Measurements from ENCODE around the gene ETFRF1.

ETFRF1 gene, protein sequence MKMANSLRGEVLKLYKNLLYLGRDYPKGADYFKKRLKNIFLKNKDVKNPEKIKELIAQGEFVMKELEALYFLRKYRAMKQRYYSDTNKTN

DNA sequence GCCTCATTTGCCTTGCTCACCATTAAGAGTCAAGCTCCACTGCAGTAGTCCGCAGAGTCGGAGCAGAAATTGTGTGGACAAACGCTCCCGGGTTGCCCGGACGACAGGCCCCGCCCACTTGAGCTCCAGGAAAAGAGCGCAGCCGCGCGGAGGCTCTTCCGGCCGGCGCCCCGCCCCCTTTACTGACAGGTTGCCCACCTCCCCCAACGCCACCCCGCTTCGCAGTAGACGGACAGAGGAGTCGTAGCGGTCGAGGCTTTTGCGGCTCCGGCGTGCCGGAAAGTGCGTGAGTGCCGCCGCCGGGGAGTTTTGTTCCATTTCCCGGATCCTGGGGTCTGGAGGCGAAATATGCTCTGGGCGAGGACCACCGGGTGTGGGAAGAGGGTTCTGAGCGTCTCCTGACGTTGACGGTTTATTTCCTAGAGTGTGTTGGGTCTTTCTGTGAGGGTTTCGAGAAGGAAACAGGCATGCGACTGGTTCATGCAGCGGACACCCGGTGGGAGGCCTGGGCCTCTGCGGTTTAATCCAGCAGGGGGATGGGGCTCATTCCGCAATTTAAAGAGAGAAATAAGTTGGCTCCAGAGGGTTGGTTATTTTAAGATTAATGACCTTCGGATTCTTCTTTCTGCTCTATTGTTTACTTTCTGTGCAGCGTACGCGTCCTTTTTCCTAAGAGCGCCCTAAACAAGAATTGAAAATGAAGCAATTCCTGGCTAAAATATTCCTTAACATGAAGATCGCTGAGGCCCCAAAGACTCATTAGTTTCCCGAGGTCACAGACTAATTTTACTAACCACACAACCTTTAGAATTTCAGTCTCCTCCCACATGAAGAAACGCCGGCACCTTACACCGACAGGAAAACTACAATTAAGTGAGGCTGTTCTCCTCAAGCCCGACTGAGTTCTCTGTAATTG, at the start of gene ETFRF1, which contains the start of gene DNAI7:
TSS of gene ETFRF1 (plus strand) at position 182 of the 916 bp plus-strand sequence. CDS start 8,720 bp downstream, outside the sequence.
TSS of gene DNAI7 (minus strand) at position 105 of the 916 bp plus-strand sequence. CDS start at position 23, 82 bp downstream.
- Mint-ChIP-seq H3K36me3 (ENCODE audit: low read depth) (peaks cover 17% of the 10 kb centered on the region), H3K27ac (peak within 1 kb of the TSS; percentile 96), H3K27me3 (no peaks in the 10 kb centered on the region), H3K4me1 (ENCODE audit: low read depth) (peaks cover 17% of the 10 kb centered on the region), H3K4me3 (peak within 1 kb of the TSS; percentile 91), H3K9me3 (no peaks in the 10 kb centered on the region)
- intact Hi-C loops (cut with micrococcal nuclease): loop anchor here (1.0 kb wide), 1 partner anchor 143 kb away; a partner anchor contains a TSS

DNA sequence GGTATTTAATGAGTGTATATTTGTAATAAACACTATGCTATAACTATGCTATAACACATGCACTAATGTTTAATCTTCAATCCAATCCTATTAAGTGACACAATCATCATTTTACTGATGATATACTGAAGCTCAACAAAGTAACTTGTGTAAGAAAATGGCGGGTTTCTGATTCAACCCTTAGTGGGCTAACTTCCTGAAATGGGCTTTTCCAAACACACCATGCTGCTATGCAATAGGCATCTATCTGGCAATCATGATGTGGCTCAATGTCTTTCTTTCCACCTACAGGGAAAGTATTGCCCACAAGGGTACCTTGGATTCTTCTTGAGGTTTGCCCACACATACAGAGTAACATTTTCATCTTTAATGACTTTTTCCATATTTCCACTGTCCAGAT, 48.4 kb upstream of the ETFRF1 start:
- Mint-ChIP-seq H3K36me3 (ENCODE audit: low read depth) (no peaks in the 10 kb centered on the region), H3K27ac (no peak overlapping the region), H3K27me3 (peaks cover 1% of the 10 kb centered on the region), H3K4me3 (no peak overlapping the region), H3K9me3 (no peaks in the 10 kb centered on the region), H3K4me1 (ENCODE audit: low read depth) (peaks cover 5% of the 10 kb centered on the region)
- intact Hi-C loops (cut with micrococcal nuclease): no loop called here

DNA sequence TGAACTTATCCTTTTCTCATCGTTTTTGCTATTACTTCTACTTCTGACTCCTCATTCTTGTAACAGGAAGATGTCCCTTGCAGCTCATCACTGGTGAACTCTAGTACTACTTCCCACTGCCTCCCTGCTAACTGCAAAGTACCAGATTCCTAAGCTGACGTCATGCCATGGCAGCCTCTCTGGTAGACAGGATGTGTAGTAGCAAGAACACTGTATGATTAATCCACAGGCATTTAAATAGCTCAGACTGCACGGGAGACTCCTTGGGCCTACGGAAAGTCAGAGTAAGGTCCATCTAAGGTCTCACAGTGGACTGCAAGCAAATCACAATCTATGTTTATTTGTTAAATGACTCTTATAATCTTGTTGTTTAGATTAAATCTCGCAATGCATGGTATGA, 43.6 kb upstream of the ETFRF1 start:
- intact Hi-C loops (cut with micrococcal nuclease): loop anchor here (5.0 kb wide), 1 partner anchor 869 kb away; no protein-coding TSS in a partner anchor
- H3K4me3 Mint-ChIP-seq: no peak overlapping the region
- H3K36me3 Mint-ChIP-seq (ENCODE audit: low read depth): no peaks in the 10 kb centered on the region
- H3K27ac Mint-ChIP-seq: no peak overlapping the region
- peaks cover 1% of the 10 kb centered on the region for H3K27me3 Mint-ChIP-seq
- H3K9me3 Mint-ChIP-seq: no peaks in the 10 kb centered on the region
- peaks cover 5% of the 10 kb centered on the region for H3K4me1 Mint-ChIP-seq (ENCODE audit: low read depth)

DNA sequence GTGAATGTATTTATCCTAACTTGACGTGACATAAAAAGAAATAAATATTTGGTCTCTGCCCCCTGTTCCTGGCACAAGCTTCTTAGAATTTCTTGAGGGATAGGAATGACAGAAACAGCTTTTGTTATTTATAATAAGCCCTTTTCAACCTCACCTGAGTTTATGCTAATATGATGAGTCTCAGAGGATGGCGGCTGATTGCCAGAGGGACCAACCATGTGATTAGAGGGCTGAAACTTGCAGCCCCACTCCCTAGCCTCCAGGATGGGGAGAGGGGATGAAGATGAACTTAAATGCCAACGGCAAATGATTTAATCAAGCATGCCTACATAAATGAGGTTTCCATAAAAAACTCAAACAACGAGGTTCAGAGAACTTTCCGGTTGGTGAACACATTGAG, 43.0 kb upstream of the ETFRF1 start:
- intact Hi-C loops (cut with micrococcal nuclease): loop anchor here (5.0 kb wide), 1 partner anchor 870 kb away; no protein-coding TSS in a partner anchor
- Mint-ChIP-seq H3K4me1 (ENCODE audit: low read depth) (peaks cover 5% of the 10 kb centered on the region), H3K9me3 (no peaks in the 10 kb centered on the region), H3K36me3 (ENCODE audit: low read depth) (no peaks in the 10 kb centered on the region), H3K27ac (no peak overlapping the region), H3K4me3 (no peak overlapping the region), H3K27me3 (peaks cover 1% of the 10 kb centered on the region)

DNA sequence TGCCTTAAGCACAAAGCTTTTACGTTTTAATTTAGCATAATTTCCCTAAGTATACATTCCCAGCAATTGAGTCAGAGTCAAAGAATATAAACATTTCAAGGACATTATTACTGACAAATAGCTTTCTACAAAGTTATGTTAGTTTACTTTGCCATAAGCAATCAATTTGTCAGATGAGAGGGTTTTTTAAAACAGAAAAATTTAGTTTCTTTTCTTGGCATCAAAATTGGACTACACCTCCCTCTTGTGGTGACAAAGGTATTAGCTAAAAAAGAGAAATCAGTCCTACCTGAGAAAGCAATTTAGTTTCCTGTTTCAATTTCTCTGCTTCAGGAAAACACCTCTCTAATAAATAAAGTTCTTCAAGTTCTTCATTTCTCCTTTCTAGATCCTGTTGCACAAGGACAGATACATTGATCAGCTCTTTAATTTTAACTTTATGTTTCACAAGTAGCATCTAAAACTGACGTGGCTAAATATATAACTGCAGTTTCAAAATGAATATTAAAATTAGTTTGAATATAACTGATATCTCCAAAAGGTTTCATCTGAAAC, 39.9 kb upstream of the ETFRF1 start:
- no peak overlapping the region for H3K4me3 Mint-ChIP-seq
- intact Hi-C loops (cut with micrococcal nuclease): no loop called here

DNA sequence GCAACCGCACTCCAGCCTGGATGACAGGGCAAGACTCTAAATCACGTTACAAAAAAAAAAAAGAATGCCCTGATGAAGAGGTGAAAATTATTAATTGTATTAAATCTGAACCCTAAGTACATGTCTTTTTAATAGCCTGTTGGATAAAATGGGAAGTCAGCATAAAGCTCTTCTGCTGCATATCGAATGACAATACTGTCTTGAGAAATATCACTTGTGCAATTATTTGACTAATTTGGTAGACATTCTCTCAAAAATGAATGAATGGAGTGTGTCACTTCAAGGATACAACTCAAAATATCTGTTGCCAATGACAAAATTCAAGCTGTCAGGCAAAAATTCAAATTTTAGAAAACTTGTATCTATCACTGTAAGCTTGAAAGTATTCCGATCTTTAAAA, 39.0 kb upstream of the ETFRF1 start:
- H3K27me3 Mint-ChIP-seq: peaks cover 3% of the 10 kb centered on the region
- H3K27ac Mint-ChIP-seq: no peak overlapping the region
- H3K4me1 Mint-ChIP-seq (ENCODE audit: low read depth): peaks cover 5% of the 10 kb centered on the region
- H3K9me3 Mint-ChIP-seq: no peaks in the 10 kb centered on the region
- no peaks in the 10 kb centered on the region for H3K36me3 Mint-ChIP-seq (ENCODE audit: low read depth)
- intact Hi-C loops (cut with micrococcal nuclease): no loop called here
- no peak overlapping the region for H3K4me3 Mint-ChIP-seq

More for the DNA sequence above, 39.9 kb upstream of the ETFRF1 start:
- Mint-ChIP-seq H3K9me3 (no peaks in the 10 kb centered on the region), H3K27me3 (no peaks in the 10 kb centered on the region), H3K4me1 (ENCODE audit: low read depth) (peaks cover 5% of the 10 kb centered on the region), H3K36me3 (ENCODE audit: low read depth) (no peaks in the 10 kb centered on the region), H3K27ac (no peak overlapping the region)

DNA sequence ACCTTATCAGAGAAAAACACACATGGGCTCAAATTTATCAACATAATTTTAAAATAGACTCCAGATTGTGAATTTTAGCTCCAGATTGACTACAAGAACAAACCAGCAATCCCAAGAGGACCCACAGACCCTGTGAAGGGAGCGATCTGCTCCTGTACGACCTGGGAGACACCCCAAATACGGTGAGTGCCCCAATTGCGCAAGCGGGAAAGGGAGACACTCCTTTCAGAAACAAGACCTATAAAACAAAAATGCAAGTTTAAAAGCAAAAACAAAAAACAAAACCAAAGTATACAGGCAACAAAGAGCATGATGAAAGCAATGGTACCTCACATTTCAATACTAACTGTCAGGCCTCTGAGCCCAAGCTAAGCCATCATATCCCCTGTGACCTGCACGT, 32.2 kb upstream of the ETFRF1 start:
- Mint-ChIP-seq H3K9me3 (no peaks in the 10 kb centered on the region), H3K27me3 (peaks cover 3% of the 10 kb centered on the region), H3K4me3 (no peak overlapping the region), H3K4me1 (ENCODE audit: low read depth) (no peaks in the 10 kb centered on the region), H3K36me3 (ENCODE audit: low read depth) (no peaks in the 10 kb centered on the region), H3K27ac (no peak overlapping the region)
- intact Hi-C loops (cut with micrococcal nuclease): no loop called here

DNA sequence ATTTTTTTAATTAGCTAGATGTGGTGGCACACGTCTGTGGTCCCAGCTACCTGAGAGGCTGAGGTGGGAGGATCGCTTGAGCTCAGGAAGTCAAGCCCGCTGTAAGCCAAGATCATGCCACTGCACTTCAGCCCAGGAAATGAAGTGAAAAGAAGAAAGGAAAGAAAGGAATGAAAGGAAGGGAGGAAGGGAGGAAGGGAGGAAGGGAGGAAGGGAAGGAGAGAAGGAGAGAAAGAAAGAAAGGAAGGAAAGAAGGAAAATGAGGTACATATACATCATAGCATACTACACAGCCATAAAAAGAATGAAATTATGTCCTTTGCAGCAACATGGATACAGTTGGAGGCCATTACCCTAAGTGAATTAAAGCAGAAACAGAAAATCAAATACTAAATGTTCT, 12.3 kb upstream of the ETFRF1 start:
- H3K27ac Mint-ChIP-seq: no peak overlapping the region
- H3K9me3 Mint-ChIP-seq: no peaks in the 10 kb centered on the region
- H3K27me3 Mint-ChIP-seq: no peaks in the 10 kb centered on the region
- no peak overlapping the region for H3K4me3 Mint-ChIP-seq
- H3K36me3 Mint-ChIP-seq (ENCODE audit: low read depth): no peaks in the 10 kb centered on the region
- no peaks in the 10 kb centered on the region for H3K4me1 Mint-ChIP-seq (ENCODE audit: low read depth)
- intact Hi-C loops (cut with micrococcal nuclease): no loop called here

DNA sequence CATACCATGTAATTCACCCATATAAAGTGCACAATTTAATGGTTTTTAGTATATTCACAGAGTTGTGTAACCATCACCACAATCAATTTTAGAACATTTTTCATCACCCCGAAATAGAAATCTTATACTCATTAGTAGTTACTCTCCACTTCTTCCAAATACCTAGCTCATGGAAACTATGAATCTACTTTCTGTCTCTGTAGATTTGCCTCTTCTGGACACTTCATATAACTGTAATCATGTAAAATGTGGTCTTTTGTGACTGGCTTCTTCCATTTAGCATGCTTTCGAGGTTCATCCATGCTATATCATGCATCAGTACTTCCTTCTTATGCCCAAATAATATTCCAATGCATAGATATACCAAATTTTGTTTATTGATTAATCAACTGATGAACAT, 10.9 kb upstream of the ETFRF1 start:
- Mint-ChIP-seq H3K27ac (no peak overlapping the region), H3K36me3 (ENCODE audit: low read depth) (no peaks in the 10 kb centered on the region), H3K27me3 (no peaks in the 10 kb centered on the region), H3K4me3 (no peak overlapping the region), H3K9me3 (no peaks in the 10 kb centered on the region), H3K4me1 (ENCODE audit: low read depth) (no peaks in the 10 kb centered on the region)
- intact Hi-C loops (cut with micrococcal nuclease): no loop called here

DNA sequence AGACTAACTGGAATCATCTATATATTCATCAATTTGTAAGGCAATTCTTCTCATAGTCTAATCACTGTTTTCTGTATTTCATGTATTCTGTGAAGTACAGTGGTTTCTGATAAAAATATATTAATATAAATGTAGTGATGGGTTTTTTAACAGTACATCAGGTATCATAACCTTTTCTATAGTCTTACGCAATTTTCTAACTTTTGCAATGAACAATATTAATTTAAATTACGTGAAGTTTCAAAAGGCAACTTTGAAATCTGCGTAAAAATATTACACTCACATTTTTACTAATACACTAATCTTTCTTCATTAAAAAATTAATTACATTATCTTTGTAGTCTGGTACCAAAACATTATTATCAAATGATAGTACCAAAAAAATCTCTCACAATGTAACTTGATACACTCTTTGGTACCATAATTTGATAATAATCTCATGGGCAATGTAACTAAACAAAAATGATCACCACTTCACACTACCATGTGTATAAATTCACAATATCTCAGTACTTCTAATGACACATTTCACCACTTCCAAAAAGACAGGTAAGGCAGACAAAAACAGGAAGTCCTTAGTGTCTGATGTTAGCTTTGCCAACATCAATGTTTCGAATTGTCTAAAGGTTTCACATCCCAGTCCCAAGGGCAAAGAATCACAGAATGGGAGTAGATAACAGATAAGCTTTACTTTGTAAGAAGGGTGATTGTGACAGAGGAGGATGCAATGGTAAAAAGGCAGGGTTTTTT, 8.8 kb upstream of the ETFRF1 start:
- H3K27me3 Mint-ChIP-seq: no peaks in the 10 kb centered on the region
- H3K4me3 Mint-ChIP-seq: no peak overlapping the region
- no peaks in the 10 kb centered on the region for H3K9me3 Mint-ChIP-seq
- no peaks in the 10 kb centered on the region for H3K4me1 Mint-ChIP-seq (ENCODE audit: low read depth)
- intact Hi-C loops (cut with micrococcal nuclease): no loop called here
- H3K27ac Mint-ChIP-seq: no peak overlapping the region
- no peaks in the 10 kb centered on the region for H3K36me3 Mint-ChIP-seq (ENCODE audit: low read depth)

DNA sequence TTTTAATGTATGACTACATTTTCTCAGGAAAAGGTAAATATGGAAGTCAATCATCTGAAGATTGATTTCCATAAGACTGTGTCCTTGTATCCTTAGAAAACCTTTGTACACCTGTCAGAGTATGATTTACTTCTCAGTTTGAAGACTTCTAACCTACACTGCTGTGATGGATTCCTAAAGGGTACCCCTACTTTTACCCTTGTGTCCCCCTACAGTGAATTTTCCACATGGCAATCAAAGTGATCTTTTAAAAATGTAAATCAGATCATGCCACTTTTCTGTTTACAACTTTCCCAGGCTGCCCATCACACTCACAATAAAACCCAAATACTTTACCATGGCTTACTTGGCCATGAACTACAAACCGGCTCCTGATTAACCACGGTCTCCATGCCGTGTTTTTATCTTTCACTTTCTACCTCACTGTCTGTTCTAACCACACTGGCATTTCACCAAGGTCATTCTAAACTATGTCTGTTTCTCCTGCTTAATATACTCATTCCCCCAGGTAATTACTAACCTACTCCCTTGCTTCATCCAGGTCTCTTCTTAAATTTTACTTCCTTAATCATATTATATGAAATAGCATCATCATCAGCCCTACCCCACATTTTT, 8.1 kb upstream of the ETFRF1 start:
- H3K4me1 Mint-ChIP-seq (ENCODE audit: low read depth): no peaks in the 10 kb centered on the region
- intact Hi-C loops (cut with micrococcal nuclease): no loop called here
- H3K9me3 Mint-ChIP-seq: no peaks in the 10 kb centered on the region
- H3K27ac Mint-ChIP-seq: no peak overlapping the region
- no peaks in the 10 kb centered on the region for H3K27me3 Mint-ChIP-seq
- no peak overlapping the region for H3K4me3 Mint-ChIP-seq
- H3K36me3 Mint-ChIP-seq (ENCODE audit: low read depth): no peaks in the 10 kb centered on the region

DNA sequence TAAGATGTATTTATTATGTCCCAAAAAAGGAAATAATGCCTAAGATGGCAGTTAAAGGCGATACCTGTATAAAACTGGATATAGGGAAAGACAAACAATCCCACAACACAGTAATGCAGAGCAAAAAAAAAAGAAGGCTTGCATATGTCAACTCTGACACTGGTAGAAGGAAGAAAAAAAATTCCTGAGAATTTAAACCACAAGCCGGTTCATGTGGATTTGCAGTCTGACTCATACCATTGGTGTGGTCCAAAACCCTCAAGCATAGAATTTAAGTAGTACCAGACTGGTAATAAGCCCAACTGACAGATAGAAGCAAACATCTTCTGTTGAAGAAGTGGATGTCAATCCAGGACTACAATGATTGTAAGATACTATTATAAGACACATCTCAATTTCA, 7.3 kb upstream of the ETFRF1 start:
- intact Hi-C loops (cut with micrococcal nuclease): no loop called here
- Mint-ChIP-seq H3K4me3 (no peak overlapping the region), H3K9me3 (no peaks in the 10 kb centered on the region), H3K27me3 (no peaks in the 10 kb centered on the region), H3K4me1 (ENCODE audit: low read depth) (no peaks in the 10 kb centered on the region), H3K36me3 (ENCODE audit: low read depth) (no peaks in the 10 kb centered on the region), H3K27ac (no peak overlapping the region)

DNA sequence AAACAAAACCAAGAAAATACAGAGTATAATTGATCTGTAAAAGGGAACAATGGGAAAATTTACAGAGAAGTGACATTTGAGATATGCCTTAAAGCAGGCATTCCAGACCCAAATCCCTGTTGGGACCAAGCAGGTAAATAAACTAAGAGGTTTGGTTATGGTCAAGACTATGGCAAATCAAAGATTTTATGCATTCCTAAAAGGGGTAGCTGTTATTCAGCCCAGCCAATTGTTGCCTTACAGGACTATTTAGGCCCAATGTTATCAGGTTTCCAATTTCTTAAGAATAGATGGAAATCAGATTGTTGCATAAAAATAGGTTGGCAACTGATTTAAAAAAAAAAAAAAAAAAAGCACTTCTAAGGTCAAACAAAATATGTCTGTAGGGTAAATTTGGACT, 5.4 kb upstream of the ETFRF1 start:
- H3K4me1 Mint-ChIP-seq (ENCODE audit: low read depth): peaks cover 2% of the 10 kb centered on the region
- intact Hi-C loops (cut with micrococcal nuclease): no loop called here
- no peak overlapping the region for H3K4me3 Mint-ChIP-seq
- H3K27me3 Mint-ChIP-seq: no peaks in the 10 kb centered on the region
- no peak overlapping the region for H3K27ac Mint-ChIP-seq
- H3K36me3 Mint-ChIP-seq (ENCODE audit: low read depth): no peaks in the 10 kb centered on the region
- H3K9me3 Mint-ChIP-seq: no peaks in the 10 kb centered on the region
